HL-60/S4 treated with retinoic acid at 250 ng/mL for 4 days and 3 days (cell line): ENCODE results near the gene CCNB1.
"Not testable (repeated sequence)": the region's sequence is repeated elsewhere in the genome, so short reads cannot be mapped to it uniquely, and the experiment has no call there.

Source experiments
- in situ Hi-C: fragments of 300-500 bp; cut with MboI; formaldehyde crosslinking; loops from 2 replicates; pipeline ENCODE4 v1.7.0; 2022; ENCODE audit warnings: low sequenced_read_pairs

The CCNB1 gene

DNA sequence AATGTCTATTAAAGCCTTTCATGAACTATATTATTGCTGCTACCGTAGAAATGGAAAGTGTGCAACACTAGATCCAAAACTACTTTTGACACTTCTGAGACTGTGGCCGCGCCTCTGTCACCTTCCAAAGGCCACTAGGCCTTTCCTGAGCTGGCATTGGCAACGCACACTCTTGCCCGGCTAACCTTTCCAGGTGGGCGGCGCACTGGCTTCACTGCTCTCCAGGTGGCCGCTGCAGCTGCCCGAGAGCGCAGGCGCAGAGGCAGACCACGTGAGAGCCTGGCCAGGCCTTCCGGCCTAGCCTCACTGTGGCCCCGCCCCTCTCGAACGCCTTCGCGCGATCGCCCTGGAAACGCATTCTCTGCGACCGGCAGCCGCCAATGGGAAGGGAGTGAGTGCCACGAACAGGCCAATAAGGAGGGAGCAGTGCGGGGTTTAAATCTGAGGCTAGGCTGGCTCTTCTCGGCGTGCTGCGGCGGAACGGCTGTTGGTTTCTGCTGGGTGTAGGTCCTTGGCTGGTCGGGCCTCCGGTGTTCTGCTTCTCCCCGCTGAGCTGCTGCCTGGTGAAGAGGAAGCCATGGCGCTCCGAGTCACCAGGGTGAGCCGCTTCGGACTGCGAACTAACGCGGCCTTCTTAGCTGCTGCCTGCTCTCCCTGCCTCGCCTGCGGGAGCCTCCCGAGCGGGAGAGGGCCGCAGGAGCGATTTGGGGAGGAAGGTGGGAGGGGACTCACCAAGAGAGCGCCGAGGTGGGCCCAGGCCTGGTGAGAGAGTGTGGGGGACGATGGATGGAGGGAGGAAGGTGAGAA lies at the start of gene CCNB1:
Gene CCNB1, plus strand, starts transcription at position 465 of the 807 bp plus-strand sequence. Its CDS starts 113 bp downstream, at position 578.
- in situ Hi-C loops, result no loop called here

DNA sequence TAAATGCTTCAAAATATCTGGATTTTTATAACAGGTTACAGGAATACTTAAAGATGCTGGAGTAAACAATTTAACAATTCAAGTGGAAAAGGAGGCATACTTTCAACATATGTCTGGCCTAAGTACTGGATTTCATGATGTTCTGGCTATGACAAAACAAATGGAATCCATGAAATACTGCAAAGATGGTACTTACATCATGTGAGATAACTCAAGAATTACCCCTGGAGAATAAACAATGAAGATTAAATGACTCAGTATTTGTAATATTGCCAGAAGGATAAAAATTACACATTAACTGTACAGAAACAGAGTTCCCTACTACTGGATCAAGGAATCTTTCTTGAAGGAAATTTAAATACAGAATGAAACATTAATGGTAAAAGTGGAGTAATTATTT lies 37.5 kb upstream of the CCNB1 start:
- in situ Hi-C loops, result no loop called here

DNA sequence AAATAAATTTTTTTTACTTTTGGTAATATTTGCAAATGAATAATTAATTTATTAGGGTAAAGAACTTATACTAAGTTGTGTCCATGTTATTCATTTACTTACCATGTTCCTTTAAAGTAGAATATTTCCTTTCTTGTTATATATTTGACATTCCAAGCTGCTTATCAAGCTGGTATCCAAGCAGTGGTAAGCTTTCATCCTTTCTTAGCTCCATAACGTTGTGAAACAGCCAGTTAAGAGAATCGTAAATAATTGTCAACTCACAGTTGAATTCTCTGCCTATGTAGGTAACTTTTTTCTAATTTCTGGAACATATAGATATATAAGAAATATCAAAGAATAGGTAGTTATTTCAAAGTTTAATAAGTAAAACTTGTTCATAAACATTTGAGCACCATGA lies 36.7 kb upstream of the CCNB1 start:
- in situ Hi-C loops, result no loop called here

DNA sequence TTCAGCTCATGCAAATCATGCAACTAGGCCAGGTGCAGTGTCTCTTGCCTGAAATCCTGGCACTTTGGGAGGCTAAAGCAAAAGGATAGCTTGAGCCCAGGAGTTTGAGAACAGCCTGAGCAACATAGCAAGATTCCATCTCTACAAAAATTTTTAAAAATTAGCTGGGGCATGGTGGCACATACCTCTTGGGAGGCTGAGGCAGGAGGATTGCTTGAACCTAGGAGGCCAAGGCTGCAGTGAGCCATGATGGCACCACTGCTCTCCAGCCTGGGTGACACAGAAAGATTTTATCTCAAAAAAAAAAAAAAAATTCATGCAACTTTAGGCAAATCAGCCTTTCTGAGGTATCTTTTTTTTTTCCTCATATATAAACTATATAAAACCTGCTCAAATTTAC lies 35.6 kb upstream of the CCNB1 start:
- in situ Hi-C loops, result no loop called here

DNA sequence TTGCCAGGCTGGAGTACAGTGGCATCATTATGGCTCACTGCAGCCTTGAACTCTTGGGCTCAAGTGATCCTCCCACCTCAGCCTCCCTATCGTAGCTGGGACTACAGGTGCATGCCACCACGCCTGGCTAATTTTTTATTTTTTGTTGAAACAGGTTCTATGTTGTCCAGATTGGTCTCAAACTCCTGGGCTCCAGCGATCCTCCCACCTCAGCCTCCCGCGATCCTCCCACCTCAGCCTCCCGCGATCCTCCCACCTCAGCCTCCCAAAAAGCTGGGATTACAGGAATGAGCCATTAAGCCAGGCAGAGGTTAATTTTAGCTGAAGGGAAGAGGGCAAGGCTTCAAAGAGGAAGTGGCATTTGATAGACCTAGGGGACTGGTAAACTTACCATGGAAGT lies 32.8 kb upstream of the CCNB1 start:
- in situ Hi-C loops, result no loop called here

DNA sequence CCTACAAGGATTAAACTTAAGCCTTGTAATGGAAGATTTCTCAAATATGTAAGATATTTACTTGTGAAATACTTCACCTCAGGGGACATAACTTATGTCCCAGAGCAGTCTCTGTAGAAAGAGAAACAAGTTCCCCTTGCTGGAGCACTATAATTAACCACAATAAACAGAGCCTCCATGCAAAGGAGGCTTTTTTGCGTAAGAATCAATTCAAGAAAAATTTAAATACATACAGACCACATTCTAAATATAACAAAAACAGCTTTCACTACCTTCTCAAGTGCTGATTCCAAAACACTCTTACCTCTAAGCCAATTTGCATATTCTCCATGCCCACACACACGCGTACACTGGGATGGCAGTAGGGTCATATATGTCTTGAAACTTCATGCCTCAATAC lies 30.7 kb upstream of the CCNB1 start:
- in situ Hi-C loops, result no loop called here

DNA sequence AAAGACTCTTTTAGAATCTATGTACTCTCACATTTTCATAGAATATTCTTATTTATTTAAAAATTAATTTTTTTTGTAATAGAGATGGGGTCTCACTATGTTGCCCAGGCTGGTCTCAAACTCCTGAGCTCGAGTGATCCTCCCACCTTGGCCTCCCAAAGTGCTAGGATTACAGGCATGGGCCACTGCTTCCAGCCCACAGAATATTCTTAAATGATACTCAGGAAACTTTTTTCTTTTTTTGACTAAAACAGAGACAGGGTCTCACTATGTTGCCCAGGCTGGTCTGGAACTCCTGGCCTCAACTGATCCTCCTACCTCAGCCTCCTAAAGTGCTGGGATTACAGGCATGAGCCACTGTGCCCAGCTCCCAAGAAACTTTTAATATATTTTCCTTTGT lies 29.7 kb upstream of the CCNB1 start:
- in situ Hi-C loops, result not testable (repeated sequence)

DNA sequence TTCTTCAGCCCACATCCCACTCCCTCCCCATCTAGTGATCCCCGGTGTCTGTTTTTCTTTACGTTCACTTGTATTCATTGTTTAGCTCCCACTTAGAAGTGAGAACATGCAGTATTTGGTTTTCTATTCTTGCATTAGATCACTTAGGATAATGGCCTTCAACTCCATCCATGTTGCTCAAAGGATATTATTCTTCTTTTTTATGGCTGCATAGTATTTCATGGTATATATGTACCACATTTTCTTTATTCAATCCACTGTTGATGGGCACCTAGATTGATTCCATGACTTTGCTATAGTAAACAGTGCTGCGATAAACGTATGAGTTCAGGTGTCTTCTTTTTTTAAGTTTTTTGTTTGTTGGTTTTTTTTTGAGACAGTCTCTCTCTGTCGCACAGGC lies 29.1 kb upstream of the CCNB1 start:
- in situ Hi-C loops, result no loop called here

DNA sequence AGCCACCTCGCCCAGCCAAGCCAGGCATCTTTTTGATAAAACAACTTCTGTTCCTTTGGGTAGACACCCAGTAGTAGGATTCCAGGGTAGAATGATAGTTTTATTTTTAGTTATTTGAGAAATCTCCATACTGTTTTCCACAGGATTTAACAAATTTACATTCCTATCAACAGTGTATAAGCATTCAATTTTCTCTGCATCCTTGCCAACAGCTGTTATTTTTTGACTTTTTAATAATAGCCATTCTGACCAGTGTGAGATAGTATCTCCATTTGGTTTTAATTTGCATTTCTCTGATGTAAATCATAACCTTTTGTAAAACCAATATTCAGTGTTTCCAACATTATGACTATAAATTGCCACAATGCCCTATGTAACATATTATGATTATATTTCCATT lies 28.2 kb upstream of the CCNB1 start:
- in situ Hi-C loops, result no loop called here

DNA sequence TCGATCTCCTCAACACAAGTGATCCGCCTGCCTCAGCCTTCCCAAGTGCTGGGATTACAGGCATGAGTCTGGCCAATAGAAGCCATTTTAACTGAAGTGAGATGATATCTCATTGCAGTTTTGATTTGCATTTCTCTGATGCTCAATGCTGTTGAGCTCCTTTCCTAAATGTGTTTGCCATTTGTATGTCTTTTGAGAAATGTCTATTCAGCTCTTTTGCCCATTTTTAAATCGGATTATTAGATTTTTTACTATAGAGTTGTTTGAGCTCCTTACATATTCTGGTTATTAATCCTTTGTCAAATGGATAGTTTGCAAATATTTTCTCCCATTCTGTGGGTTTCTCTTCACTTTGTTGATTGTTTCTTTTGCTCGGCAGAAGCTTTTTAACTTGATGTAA lies 26.7 kb upstream of the CCNB1 start:
- in situ Hi-C loops, result not testable (repeated sequence)

DNA sequence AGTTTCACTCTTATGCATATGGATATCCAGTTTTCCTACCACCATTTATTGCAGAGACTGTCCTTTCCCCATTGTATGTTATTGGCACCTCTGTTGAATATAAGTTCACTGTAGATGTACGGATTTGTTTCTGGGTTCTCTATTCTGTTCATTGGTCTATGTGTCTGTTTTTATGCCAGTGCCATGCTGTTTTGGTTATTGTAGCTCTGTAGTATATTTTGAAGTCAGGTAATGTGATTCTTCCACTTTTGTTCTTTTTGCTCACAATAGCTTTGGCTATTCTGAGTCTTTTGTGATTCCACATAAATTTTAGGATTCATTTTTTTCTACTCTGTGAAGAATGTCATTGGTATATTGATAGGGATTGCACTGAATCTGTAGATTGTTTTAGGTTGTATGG lies 26.1 kb upstream of the CCNB1 start:
- in situ Hi-C loops, result no loop called here

DNA sequence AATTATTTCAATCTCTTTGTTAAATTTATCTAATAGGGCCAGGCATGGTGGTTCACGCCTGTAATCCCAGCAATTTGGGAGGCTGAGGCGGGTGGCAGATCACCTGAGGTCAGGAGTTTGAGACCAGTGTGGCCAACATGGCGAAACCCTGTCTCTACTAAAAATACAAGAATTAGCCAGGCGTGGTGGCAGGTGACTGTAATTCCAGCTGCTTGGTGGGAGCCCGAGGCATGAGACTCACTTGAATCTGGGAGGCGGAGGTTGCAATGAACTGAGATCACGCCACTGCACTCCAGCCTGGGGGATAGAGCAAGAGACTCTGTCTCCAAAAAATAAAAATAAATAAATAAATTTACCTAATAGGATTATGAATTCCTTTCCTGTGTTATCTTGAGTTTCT lies 18.4 kb upstream of the CCNB1 start:
- in situ Hi-C loops, result not testable (repeated sequence)

DNA sequence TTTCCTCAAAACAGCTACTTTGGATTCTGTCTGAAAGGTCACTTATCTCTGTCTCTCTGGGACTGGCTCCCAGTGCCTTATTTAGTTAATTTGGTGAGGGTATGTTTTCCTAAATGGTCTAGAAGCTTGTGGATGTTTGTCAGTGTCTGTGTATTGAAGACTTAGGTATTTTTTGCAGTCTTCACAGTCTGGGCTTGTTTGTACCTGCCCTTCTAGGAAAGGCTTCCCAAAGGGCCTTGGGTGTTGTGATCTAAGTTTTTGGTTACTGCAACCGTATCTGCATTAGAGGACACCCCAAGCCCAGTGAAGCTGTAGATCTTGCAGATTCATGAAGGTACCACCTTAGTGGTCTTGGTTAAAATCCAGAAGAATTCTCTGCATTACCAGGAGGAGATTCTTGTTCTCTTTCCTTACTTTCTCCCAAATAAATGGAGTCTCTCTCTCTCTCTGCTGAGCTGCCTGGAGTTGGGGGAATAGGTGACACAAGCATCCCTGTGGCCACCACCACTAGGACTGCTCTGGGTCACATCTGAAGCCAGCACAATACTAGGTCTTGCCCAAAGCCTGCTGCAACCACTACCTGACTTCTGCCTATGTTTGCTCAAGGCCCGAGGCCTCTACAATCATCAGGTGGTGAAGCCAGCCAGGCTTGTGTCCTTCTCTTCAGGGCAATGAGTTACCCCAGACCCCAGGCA lies 17.8 kb upstream of the CCNB1 start:
- in situ Hi-C loops, result no loop called here

DNA sequence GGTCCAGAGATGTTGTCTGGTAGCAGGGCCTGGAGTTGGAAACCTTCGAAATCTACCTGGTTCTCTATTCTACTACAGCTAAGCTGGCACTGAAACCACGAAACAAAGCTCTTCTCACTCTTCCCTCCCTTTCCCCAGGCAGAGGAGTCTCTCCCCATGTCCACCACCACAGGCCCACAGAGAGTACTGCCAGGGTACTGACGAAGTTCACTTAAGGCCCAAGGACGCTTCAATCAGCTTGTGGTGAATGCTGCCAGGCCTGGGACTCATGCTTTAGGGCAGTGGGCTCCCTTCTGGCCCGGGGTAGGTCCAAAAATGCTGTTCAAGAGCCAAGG lies 17.3 kb upstream of the CCNB1 start:
- in situ Hi-C loops, result no loop called here

DNA sequence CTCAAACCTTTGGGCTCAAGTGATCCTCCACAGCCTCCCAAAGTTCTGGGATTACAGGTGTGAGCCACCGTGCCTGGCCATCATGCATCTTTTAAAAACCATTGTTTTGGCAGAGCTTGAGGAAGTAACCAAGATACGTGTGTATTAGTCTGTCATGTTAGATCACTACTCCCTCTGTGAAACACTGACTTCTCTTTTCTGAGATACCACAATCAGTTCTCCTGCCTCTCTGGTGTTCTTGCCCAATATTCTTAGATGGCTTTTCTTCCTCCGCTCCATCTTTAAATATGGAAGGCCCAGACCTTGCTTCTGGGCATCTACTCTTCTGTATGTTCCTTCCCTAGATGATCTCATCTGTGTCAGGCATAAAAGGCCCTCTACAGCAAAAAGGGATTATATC lies 14.2 kb upstream of the CCNB1 start:
- in situ Hi-C loops, result no loop called here

DNA sequence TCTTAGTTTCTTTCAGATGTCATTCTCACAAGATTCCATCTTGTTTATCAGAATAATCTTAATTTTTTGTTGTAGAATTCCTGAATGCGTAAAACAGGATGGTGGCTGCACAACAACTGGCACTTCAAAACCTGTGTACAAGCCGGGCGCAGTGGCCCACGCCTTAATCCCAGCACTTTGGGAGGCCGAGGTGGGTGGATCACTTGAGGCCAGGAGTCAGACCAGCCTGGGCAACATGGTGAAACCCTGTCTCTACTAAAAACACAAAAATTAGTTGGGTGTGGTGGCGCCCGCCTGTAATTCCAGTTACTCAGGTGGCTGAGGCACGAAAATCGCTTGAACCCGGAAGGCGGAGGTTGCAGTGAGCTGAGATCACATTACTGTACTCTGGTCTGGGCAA lies 10.5 kb upstream of the CCNB1 start:
- in situ Hi-C loops, result no loop called here

DNA sequence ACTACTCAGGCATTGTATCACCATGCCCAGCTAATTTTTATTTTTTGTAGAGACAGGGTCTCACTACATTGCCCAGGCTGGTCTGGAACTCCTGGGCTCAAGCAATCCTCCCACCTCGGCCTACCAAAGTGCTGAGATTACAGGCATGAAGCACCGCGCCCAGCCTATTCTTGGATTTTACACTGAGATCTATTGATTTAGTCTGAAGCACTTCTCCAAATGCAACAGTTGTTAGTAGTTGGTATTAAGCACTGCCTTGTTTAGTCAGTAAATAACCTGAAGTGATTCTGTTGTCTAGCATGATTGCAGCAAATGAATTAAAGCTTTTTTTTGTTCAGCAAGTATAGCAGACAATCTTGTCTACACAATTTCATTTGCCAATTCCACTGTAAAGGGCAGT lies 8.9 kb upstream of the CCNB1 start:
- in situ Hi-C loops, result no loop called here

DNA sequence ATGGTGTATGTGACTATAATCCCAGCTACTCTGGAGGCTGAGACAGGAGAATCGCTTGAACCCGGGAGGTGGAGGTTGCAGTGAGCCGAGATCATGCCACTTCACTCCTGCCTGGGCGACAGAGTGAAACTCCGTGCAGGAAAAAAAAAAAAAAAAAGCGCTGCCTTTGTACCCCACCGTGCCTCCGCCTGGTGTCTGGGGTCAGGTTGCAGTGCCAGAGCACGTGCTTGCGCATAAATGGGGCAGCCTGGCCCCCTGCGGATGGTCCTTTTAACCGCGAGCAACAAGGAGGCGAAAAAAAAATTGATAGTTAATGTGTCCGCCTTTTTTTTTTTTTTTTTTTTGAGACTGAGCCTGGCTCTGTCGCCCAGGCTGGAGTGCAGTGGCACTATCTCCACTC lies 6.3 kb upstream of the CCNB1 start:
- in situ Hi-C loops, result no loop called here

DNA sequence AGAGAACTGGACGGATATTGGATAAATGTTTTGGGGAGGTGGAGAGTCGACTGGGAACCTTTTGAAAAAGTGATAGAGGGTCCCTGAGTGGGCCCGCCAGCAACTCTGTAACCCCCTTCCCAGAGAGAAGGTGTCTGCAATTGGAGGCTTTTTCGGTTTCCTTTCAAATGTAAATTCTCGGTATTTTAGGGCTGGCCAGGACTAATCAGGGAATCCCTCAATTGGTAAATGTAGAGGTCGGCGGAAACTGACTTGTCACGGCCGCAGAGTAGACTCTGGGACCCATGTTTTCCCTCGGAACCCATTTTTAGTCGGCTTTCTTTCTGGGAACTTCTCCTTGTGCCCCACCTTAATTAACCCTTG lies 524 bp downstream of the CCNB1 start:
- in situ Hi-C loops, result no loop called here

DNA sequence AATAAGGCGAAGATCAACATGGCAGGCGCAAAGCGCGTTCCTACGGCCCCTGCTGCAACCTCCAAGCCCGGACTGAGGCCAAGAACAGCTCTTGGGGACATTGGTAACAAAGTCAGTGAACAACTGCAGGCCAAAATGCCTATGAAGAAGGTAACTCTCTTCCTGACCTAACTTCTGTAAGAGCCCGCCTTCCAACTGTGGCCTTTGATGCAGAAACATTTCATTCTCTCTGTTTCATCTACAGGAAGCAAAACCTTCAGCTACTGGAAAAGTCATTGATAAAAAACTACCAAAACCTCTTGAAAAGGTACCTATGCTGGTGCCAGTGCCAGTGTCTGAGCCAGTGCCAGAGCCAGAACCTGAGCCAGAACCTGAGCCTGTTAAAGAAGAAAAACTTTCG lies 979 bp downstream of the CCNB1 start:
- in situ Hi-C loops, result no loop called here

DNA sequence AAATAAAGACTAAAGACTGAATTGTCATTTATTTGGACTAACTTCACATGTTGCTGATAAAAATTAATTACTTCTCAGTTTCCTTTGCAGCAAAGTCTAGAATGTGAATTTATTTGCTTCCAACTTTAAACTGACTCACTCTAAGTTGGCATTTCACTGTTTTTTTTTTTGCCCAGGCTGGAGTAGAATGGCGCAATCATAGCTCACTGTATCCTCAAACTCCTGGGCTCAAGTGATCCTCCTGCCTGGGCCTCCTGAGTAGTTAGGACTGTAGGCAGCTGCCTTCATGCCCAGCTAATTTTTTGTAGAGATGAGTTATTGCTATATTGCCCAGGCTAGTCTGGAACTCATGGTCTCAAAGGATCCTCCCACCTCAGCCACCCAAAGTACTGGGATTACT lies 3.5 kb downstream of the CCNB1 start:
- in situ Hi-C loops, result no loop called here

DNA sequence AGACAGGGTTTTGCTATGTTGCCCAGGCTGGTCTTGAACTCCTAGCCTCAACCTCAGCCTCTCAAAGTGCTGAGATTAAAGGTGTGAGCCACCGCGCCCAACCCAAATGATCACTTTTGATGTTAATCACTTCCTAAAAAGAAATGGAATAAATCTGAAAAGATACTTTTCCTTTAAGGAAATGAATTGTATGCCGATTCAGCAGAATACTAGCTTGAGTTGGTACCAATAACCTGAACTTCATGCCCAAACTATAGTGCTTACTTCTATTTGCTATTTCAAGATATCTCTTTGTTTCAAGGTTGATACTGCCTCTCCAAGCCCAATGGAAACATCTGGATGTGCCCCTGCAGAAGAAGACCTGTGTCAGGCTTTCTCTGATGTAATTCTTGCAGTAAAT lies 4.0 kb downstream of the CCNB1 start:
- in situ Hi-C loops, result no loop called here
